Left hindlimb (tissue), 1 donor: ENCODE data around the gene ATRN.
A peak's percentile ranks its signal among the peaks of the same experiment; 100 is the strongest.
"Not testable (repeated sequence)": the region's sequence is repeated elsewhere in the genome, so short reads cannot be mapped to it uniquely, and the experiment has no call there.

Source experiments
- DNase-seq: peaks from one replicate; pipeline ENCODE4 v3.0.0-alpha.2; 2018

Gene ATRN

DNA sequence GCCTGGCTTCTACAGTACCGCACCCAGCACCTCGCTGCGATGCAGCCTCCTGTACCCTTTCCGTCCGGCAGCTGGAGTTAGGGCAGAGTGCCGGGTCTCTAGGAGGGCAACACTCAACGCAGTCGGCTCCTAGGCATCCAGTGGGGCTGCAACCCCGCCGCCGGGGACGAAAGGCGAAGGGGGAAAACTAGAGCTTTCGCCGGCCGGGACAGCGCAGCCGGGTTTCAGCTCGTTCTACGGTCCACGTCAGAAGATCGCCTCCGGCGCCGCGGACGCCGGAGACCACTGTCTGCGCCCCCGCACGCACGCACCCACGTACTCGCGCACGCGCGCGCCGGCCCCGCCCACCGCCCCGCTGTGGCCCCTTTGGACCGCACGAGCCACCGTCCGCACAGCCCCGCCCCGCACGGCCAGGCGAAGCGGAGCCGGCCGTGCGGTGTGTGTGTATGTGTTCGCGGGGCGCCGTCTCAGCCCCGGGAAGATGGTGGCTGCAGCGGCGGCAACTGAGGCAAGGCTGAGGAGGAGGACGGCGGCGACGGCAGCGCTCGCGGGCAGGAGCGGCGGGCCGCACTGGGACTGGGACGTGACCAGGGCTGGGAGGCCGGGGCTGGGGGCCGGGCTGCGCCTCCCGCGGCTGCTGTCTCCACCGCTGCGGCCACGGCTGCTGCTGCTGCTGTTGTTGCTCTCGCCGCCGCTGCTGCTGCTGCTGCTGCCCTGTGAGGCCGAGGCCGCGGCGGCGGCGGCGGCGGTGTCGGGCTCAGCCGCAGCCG lies at the start of gene ATRN:
Gene ATRN, plus strand, starts transcription at position 392 of the 770 bp plus-strand sequence. Its CDS starts 90 bp downstream, at position 482.
- peak; percentile 94 for DNase-seq

DNA sequence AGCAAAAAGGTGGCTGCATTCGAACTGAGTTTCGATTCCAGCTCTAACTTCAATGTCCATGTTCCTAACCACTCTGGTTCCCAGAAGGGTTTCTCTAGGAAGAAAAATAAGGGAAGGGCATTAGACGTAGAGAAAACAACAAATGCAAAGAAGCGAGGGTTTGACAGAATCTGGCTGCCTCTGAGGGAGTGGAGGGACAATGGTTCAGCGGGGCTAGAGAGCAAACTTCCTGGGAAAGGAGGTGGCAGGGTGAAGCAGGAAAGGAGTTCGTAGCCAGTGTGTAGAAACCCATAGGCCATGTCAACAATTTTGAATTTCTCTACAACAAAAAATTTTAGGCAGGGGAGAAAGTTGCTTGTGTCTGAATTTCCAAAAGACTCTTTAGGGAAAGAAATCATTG lies 48.8 kb upstream of the ATRN start:
- no peak for DNase-seq

DNA sequence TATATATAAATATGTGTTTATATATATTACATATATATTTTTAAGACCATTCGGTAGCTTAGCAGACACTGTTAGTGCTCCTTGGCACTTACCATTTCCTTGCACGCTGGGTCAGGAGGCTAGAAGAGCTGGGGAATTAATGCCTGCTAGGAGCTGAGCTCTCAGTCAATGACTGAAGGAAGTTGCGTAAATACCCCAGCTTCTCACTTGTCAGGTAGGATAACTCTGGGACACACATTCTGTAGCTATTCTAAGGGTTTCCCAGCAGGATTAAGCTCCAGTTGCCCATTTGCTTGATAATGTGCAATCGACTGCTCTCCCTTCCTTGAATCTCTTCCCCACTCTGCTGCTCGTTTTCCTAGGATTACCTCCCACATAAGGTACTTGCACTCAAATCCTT lies 47.7 kb upstream of the ATRN start:
- DNase-seq: no peak

DNA sequence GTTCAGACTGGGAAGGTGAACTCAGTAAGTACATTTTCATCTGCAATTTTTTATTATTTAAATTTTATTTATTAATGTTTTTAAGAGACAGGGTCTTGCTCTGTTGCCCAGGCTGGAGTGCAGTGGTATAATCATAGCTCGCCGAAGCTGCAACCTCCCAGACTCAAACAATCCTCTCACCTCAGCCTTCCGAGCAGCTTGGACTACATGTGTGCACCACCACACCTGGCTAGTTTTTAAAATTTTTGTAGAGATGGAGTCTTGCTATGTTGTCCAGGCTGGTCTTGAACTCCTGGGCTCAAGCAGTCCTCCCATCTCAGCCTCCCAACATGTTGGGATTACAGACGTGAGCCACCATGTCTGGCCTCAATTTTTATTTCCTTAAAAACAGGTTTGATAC lies 44.1 kb upstream of the ATRN start:
- not testable (repeated sequence) for DNase-seq

DNA sequence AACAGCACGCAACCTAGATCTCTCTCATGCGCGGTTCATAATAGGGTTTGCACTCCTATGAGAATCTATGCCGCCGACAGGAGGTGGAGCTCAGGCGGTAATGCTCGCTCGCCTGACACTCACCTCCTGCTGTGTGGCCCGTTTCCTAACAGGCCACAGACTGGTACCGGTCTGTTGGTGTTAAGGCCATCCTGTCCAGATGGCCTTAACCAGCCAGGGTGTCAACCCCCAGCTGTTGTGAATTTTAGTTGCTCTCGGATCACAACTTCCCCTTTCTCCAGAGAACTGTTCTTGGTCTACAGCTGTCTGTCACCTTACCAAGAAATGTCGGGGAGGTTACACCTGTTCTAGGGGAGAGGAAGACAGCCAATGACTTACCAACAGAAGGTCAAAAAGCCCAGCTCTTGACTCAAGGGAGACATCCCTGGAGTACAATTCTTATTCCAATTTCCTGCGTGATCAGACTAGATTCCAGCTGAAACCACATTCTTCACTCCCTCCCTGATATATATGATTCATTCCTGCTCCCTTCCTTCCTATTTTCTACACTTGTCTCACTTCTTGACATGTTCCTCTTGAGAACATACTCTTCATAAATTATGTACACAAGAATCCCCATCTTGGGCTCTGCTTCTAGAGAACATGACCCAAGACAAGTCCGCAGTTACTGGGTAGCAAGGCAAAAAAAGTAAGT lies 40.3 kb upstream of the ATRN start:
- no peak for DNase-seq

DNA sequence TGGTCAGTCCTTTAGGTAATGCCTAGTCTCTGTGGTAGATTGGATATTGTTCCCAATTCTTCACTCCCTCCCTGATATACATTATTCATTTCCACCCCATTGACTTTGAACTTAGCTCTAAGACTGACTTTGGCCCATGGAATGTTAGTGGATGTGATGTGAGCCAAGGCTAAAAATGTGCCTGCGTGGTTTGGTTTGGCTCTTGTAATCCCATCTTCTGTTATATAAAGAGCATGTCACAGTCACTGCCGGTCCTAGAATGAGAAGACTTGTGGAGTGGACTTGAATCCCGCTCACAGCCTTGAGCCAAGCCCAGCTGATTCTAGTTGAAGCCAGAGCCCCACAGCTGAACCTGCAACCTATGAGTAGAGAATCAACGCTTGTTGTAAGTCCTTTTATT lies 39.7 kb upstream of the ATRN start:
- no peak for DNase-seq

DNA sequence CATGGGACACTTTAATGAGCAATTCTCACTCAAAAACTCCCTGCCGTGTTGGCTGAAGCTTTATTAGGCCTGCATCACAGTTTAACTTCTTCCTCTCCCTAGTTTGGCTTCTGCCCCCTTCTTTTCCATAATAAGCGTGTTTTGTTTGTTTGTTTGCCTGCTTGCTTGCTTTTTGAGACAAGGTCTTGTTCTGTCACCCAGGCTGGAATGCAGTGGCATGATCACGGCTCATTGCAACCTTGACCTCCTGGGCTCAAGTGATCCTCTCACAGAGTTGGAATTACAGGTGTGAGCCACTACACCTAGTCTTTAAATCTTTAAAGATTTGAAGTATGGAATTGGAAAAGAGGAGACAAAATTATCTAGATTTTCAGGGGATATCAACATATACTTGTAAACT lies 38.0 kb upstream of the ATRN start:
- no peak for DNase-seq

DNA sequence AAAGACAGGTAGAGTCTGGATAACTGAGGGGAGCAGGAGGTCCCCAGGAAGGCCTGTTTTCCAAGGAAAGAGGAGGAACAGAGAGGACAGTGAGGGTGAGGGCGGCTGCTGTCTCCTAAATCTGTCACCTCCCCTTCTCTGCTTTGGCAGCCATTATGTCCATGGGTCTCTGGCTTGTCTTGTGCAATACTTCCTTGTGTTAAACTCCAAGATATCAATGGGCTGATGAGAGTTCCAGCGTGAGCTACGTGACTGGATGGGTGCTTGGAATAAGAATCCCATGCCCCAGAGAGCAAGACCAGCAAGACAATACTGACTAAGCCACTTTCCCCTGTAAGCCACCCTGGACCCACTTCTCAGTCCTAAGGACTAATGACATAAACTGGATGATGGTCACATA lies 37.1 kb upstream of the ATRN start:
- no peak for DNase-seq

DNA sequence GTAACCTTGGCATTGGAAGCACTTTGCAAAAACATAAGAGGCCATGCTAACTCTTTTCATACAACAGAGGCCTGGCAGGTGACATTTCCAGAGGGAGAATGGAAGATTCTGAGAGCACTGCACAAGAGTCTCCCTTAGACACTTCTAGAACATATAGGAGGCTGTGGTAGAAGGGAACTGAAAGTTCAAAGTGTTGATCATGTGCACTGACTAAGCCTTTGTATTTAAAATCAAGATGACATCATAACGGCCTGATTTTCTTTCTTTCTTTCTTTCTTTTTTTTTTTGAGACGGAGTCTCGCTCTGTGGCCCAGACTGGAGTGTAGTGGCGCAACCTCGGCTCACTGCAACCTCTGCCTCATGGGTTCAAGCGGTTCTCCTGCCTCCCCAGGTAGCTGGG lies 36.6 kb upstream of the ATRN start:
- DNase-seq: no peak

DNA sequence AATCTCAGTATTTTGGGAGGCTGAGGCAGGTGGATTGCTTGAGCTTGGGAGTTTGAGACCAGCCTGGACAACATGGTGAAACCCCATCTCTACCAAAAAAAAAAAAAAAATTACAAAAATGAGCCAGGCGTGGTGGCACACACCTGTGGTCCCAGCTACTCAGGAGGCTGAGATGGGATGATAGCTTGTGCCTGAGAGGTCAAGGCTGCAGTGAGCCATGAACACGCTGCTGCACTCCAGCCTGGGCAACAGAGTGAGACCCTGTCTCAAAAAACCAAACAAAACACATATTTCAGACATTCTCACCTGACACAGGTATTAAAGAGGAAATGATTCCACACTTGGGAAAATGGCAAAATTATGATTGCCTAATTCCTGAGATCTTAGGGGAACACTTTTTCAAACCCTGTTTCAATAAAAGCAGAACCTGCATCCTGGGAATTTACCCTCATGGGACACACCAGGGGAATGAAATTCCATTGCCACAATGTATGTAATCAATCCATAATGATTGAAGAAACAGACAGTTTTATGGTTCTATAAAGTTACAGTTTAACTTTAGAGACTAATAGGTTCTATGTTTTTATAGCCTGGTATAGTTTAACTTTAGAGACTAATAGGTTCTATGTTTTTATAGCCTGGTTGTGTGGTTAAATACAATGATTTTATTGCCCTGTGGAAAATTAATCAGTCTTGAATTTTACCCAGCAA lies 33.8 kb upstream of the ATRN start:
- DNase-seq: no peak

DNA sequence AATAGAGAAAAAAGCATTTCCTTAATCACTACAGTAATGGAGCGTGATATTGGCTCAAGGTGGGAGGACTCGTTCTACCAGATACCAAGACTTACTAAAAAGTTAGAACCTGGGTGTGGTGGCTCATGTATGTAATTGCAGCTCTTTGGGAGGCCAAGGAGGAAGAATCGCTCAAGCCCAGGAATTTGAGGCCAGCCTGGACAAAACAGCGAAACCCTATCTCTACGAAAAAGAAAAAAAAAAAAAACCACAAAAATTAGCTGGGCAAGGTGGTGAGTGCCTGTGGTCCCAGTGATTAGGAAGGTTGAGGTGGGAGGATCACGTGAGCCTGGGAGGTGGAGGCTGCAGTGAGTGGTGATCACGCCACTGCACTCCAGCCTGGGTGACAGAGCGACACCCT lies 24.0 kb upstream of the ATRN start:
- DNase-seq: no peak

DNA sequence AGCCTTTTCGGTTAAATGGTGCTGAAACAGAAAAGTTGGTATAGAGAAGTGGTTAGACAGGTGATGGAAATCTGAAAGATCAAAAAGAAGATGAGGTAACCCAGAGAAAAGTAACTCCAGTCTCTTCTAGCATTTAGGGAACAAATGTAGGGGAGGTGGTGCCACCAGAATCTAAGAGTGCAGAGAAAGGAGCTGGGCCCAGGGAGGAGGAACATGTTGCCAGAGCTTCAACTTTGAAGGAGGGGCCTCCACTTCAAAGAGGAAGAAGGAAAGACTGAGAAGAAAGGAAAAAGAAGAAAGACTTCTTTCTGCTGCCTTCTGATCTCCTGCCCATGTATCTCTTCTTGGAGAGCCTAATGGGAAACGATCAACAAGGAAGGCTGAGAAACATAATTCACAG lies 23.5 kb upstream of the ATRN start:
- DNase-seq: no peak

DNA sequence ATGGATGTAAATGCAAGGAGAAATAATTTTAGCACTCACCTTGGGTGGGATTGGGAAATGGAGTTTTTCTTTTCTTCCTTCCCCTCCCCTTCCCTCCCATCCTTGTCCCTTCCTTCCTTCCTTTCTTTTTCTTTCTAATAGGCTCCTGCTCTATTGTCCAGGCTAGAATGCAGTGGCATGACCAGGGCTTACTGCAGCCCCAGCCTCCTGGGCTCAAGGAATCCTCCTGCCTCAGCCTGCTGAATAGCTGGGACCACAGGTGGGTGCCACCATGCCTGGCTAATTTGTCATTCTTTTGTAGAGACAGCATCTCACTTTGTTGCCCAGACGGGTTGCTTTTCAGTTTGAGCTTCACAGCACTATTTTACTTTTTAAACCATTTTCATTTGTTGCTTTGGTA lies 21.5 kb upstream of the ATRN start:
- DNase-seq: no peak

DNA sequence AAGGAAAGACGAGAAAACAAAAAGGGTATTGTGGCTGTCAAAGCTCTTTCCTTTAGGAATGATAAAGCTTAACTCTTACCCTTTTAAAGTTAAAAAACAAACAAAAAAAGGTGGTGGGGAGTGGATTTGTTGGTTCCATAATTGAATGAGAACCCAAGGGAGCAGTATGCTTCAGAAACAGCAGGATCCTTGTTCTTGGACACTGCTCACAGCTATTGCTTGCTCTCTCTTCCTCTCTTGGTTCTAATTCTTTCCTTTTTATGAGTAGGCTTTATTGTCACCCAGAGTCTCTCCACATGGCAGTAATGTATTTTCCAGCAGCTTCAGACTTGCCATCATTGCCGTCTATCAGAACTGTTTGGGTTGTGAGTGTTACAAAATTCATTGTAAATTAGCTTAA lies 18.7 kb upstream of the ATRN start:
- DNase-seq: no peak

DNA sequence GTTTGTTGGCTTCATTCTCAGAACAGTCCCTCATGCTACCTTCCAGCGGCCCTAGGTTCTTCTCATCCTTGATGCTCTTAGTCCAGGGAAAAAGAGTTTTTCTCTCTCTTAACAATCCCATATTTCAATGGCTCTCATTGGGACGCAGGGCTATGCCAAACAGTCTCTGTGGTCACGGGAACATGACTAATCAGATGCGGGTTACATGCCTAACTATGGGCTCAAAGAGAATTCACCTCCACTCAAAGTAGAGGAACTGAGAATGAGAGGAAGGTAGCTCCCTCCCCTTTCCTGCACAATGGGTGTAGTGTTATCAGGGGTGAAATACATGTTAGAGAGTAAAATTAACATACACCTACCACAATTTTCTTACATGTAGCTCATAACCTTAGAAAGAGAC lies 18.1 kb upstream of the ATRN start:
- no peak for DNase-seq

DNA sequence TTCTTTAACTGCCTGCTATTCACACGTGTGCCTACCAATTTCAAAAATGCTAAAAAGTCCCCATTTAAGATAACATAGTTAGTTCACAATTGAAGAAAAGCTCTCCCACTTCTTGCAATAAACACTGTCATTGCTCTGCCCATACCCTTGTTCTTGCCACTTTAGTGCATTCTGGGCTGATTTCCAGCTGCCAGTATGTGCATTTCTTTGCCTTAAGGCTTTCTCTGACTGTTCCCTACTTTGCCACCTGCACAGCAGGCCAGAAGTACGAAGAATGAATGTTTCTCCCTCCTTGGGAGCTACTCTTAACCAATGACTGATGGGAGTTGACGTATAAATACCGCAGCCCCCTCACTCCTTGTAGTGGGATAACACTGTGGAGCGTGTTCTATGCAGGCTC lies 16.0 kb upstream of the ATRN start:
- DNase-seq: no peak

DNA sequence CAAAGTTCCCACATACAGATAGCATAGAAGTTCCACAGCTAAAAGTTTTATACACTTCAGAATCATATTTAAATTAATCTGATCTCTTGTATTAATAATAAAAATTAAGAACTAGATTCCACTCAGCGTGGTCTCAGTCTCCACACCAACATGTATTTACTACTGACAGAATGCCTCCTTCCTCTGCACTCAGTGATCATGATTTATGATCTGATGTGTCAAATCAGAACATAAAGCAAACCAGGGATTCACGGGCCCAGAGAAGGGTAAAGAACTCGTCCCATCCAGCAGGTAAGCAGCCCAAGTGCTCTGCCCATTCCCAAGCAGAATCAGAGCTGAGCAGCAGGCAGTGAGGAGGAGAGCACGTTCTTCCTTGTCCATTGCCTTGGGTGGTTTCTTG lies 14.2 kb upstream of the ATRN start:
- DNase-seq: no peak

DNA sequence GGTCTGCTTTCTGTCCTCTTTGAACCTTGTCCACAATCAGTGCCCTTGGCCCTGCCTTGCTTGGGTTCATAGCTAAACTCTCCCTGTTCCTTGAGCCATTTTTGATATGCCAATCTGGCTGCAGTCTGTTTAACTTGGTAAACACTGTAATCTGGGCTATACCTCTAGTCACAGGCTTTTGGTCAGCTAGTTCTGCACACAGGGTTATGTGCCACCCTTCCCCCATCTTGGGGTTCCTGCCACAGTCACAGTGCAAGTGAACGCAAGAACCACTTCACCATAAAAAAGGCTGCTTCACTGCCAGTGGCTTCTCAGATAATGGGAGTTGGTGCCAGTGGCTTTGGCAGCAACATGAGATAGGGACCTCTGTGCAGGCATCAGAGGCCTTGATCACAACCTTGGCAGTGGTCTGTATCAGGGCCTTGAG lies 10.9 kb upstream of the ATRN start:
- DNase-seq: no peak

DNA sequence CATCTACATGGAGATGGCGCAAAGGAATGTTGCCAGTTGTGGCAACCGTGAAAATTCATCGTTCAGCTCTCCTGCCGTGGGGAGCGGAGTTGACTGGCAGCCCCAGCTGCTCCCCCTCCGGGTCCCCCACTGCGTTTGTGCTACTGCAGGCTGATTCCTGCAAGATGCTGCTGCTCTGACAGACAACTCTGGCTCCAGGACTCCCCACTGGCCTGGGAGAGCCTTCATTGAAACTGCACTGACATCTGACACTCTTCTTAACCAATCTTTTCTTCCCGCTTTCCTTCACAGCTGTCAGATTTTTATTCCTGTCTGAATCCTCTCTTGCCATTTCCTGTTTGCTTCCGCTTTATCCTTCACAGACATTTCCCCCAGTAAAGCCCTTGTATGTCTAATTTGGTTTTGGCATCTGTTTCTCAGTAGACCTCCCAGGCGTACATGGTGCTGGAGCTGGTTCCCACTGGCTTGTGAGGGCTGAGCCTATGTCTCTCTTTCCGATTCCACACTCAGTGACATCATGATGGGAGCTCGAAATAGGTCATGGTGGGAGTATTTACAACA lies 9.5 kb upstream of the ATRN start:
- peak; percentile 56 for DNase-seq

DNA sequence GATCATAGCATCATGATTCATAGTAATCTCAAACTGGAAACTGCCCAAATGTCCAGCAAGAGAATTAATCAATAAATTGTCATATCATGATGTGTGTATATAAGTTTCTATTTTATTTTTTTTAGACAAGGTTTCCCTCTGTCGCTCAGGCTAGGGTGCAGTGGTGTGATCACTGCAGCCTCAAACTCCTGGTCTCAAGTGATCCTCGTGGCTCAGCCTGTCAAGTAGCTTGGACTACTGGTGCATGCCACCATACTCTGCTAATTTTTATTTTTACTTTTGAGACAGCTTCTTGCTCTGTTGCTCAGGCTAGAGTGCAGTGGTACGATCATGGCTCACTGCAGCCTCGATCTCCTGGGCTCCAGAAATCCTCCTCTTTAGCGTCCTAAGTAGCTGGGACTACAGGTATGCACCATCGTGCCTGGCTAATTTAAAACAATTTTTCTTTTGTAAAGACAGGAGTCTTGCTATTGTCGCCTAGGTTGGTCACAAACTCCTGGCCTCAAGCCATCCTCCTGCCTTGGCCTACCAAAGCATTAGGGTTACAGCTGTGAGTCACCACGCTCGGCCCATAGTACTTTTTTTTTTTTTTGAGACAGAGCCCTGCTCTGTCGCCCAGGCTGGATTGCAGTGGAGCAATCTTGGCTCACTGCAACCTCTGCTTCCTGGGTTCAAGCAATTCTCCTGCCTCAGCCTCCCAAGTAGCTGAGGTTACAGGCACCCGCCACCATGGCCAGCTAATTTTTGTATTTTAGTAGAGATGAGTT lies 8.7 kb upstream of the ATRN start:
- no peak for DNase-seq

DNA sequence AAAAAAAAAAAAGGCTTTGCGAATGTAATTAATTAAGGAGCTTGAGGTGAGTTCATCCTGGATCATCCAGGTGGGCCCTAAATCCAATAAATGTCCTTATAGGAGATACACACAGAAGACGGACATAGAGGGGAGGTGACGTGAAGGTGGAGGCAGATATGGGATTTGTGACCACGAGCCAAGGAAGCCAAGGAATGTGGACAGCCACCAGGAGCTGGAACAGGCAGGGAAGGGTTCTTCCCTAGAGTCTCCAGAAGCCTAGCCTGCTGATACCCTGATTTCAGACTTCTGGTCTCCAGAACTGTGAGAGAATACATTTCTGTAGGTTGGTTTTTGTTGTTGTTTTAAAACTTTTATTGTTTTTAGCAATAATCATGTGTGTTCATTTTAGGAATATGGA lies 6.7 kb upstream of the ATRN start:
- no peak for DNase-seq

DNA sequence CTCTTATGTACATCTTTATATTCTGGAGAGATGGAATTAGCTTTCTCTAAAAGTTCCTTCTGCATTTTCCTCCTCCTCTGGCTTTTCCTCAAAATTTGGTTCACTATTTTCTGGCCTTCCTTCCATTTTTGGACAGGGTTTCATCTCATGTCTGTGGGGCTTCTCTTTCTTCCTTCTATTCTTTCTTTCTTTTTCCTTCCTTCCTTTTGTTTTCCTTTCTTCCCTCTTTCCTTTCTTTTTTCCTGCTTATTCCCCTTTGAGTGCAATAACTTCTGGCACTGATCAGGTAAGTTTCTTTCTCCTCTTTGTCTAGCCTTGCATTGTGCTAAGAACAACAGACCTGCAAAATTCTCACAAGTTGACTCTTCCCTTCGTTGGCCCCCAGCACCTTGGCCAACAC lies 5.5 kb upstream of the ATRN start:
- DNase-seq: no peak

DNA sequence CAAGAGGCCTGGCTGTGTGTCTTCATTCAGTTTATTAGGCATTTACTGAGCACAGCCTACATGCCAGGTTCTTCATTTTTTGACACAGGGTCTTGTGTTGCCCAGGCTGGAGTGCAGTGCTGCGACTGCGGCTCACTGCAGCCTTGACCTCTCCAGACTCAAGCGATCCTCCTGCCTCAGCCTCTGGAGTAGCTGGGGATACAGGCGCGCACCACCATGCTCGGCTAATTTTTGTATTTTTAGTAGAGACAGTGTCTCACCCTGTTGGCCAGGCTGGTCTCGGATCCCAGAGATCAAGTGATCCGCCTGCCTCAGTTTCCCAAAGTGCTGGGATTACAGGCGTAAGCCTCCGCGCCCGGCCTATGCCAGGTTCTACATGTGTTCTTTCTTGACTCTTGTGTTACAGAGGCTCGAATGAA lies 601 bp upstream of the ATRN start:
- no peak for DNase-seq
